A549 (cell line): ENCODE measurements around the gene SERTAD4.

Experiments used
- CTCF ChIP-seq: fragments of >200 bp; sonication (Bioruptor Twin); formaldehyde crosslinking; IDR thresholded peaks from 3 replicates; pipeline ENCODE4 v1.5.1; 2016
- ELK1 ChIP-seq: fragments of 150-350 bp; IDR thresholded peaks from 2 replicates; pipeline ENCODE4 v1.6.1; 2014; ENCODE audit warnings: low read depth, mild to moderate bottlenecking, low read length
- FOSB ChIP-seq: fragments of 250-450 bp; sonication (Bioruptor Pico); IDR thresholded peaks from 2 replicates; pipeline ENCODE4 v1.5.0; 2020; ENCODE audit warnings: mild to moderate bottlenecking, moderate library complexity
- HDAC2 ChIP-seq: fragments of 200-600 bp; sonication (generic); IDR thresholded peaks from 2 replicates; pipeline ENCODE4 v1.6.1; 2016
- MAFK ChIP-seq: fragments of 450-650 bp; IDR thresholded peaks from 2 replicates; pipeline ENCODE4 v1.6.1; 2014; ENCODE audit not compliant: partially characterized antibody
- POLR2A ChIP-seq: IDR thresholded peaks from 2 replicates; pipeline ENCODE4 v1.6.1; 2012; ENCODE audit warnings: mild to moderate bottlenecking, low read length
- RARB ChIP-seq: fragments of 250-450 bp; sonication (Bioruptor Pico); IDR thresholded peaks from 2 replicates; pipeline ENCODE4 v1.8.0; 2021; ENCODE audit warnings: mild to moderate bottlenecking, moderate library complexity

GRCh38 chr1:210235363-210236053 is 2.9 kb downstream of the SERTAD4 start:
- no peak for TF ChIP-seq FOSB (CRISPR knock-in tag)
- TF ChIP-seq RARB (CRISPR knock-in tag): no peak
- no peak for TF ChIP-seq CTCF
- TF ChIP-seq ELK1: no peak
- no peak for TF ChIP-seq HDAC2
- no peak for TF ChIP-seq POLR2A
- no peak for TF ChIP-seq MAFK
